Measurements from ENCODE around the gene THSD7B.

Gene THSD7B

DNA sequence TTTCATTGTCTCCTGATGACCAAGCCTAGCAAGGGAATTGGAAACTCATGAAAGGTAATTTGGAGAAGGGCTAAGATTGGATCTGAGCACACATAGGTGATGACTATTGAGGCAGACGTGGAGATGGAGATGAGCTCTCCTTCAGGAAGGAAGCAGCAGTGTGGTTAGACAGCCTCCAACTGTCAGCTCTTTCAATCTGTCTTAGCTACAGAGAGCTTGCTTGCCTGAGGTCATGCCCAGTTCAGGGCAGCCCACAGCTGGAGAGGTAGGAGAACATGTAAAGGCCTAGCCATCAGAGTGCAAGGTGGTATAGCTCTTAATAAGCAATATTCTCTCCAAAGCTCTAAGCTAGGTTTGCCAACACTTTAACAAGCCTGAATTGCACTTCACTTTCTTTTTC is 79.2 kb downstream of the THSD7B start:
- TF ChIP-seq CTCF (IDR thresholded peaks at IDR 0.05; ENCODE audit: borderline replicate concordance, control extremely low read depth, extremely low read depth, insufficient read depth, missing control alignments): no peak
- in situ Hi-C loops (cut with MboI; ENCODE audit: low sequenced_read_pairs, unreplicated experiment): no loop called here
- no peak for DNase-seq (ENCODE audit: low spot score)

GRCh38 chr2:136858656-136859055 is 93.3 kb downstream of the THSD7B start:
- in situ Hi-C loops (cut with MboI; ENCODE audit: low sequenced_read_pairs, unreplicated experiment): no loop called here
- no peak for DNase-seq (ENCODE audit: low spot score)
- TF ChIP-seq CTCF (IDR thresholded peaks at IDR 0.05; ENCODE audit: borderline replicate concordance, control extremely low read depth, extremely low read depth, insufficient read depth, missing control alignments): no peak

DNA sequence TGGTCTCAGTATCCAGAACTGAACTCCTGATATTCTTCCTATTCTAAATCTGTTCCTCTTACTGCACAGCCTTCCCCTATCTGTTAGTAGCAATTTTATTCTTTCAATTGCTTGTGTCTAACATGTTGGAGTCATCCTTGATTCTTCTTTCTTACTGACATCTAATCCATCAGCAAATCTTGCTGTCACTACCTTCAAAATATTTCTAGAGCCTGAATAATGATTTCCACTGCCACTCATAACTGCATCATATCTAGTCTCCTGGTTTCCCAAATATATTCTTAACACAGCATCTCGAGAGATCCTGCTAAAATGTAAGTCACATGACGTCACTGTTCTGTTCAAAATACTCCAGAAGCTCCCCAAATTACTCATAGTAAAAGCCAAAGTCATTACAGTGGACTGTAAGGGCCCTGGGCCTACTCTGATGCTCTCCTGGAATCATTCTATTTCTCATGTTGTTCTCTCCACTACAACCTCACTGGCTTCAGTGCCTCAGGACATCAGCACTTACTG is 95.2 kb downstream of the THSD7B start:
- in situ Hi-C loops (cut with MboI; ENCODE audit: low sequenced_read_pairs, unreplicated experiment): no loop called here
- TF ChIP-seq CTCF (IDR thresholded peaks at IDR 0.05; ENCODE audit: borderline replicate concordance, control extremely low read depth, extremely low read depth, insufficient read depth, missing control alignments): no peak
- no peak for DNase-seq (ENCODE audit: low spot score)

GRCh38 chr2:136863468-136863867 is 98.1 kb downstream of the THSD7B start:
- TF ChIP-seq CTCF (IDR thresholded peaks at IDR 0.05; ENCODE audit: borderline replicate concordance, control extremely low read depth, extremely low read depth, insufficient read depth, missing control alignments): no peak
- no peak for DNase-seq (ENCODE audit: low spot score)

DNA sequence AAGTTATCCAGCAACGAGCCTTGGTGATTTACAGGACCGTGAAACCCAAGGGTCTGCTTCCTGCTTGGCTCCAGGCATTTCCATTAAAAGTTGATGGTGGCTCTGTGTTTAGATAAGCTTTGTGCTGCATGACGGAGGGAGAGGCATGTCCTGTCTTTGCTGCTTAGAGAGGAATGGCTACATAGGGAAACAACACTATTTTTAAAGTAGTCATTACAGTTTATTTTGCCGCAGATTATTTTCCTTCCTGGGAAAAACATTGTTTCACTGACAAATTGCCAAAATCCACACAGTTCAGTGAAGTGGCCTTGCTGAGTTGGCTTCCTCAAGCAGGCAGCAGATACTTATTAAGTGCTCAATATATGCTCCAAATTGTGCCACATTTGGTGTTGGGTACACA is 98.5 kb downstream of the THSD7B start:
- no peak for TF ChIP-seq CTCF (IDR thresholded peaks at IDR 0.05; ENCODE audit: borderline replicate concordance, control extremely low read depth, extremely low read depth, insufficient read depth, missing control alignments)
- DNase-seq (ENCODE audit: low spot score): no peak
- in situ Hi-C loops (cut with MboI; ENCODE audit: low sequenced_read_pairs, unreplicated experiment): no loop called here

More at GRCh38 chr2:136863468-136863867, 98.1 kb downstream of the THSD7B start:
- in situ Hi-C loops (cut with MboI; ENCODE audit: low sequenced_read_pairs, unreplicated experiment): no loop called here

GRCh38 chr2:136871424-136871823 is 106.1 kb downstream of the THSD7B start:
- DNase-seq (ENCODE audit: low spot score): no peak
- TF ChIP-seq CTCF (IDR thresholded peaks at IDR 0.05; ENCODE audit: borderline replicate concordance, control extremely low read depth, extremely low read depth, insufficient read depth, missing control alignments): no peak
- in situ Hi-C loops (cut with MboI; ENCODE audit: low sequenced_read_pairs, unreplicated experiment): no loop called here

DNA sequence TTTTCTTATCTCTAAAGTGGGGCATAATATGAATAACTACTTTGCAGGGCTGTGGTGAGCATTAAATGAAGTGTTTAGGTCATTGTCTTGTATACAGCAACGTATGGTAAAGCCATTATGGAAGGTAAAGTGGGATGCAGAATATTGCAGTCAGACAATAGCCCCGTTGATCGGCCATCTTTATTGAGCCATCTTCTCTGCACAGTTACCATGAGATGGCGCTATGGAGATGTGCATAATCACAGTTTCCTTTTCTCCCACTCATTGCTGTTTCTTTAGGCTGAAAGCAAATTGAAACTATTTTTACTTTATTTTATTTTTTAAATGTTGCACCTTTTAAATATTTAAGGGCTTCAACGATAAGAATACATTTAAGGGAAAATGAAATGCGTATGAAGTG is 108.9 kb downstream of the THSD7B start:
- no peak for DNase-seq (ENCODE audit: low spot score)
- in situ Hi-C loops (cut with MboI; ENCODE audit: low sequenced_read_pairs, unreplicated experiment): no loop called here
- no peak for TF ChIP-seq CTCF (IDR thresholded peaks at IDR 0.05; ENCODE audit: borderline replicate concordance, control extremely low read depth, extremely low read depth, insufficient read depth, missing control alignments)

All from GM13976 (cell line).